Activated naive CD8-positive, alpha-beta T cell treated with anti-CD3 and anti-CD28 coated beads, Interleukin-2, amount 50 U/mL, for 24 hours (primary cell): ENCODE results near the gene TMPRSS6.

Experiments
- ATAC-seq: fragments of 150-1000 bp; cut with Tn5 transposase; one replicate; pipeline ENCODE4 v1.10.0; 2021
- DNase-seq: peaks from one replicate; pipeline ENCODE4 v3.0.0; 2021
- H3K27ac Mint-ChIP-seq: one replicate; pipeline ENCODE4 v1.8.0; 2021; ENCODE audit warnings: mild to moderate bottlenecking, mixed read lengths
- H3K27me3 Mint-ChIP-seq: one replicate; pipeline ENCODE4 v1.8.0; 2021; ENCODE audit warnings: mixed read lengths
- H3K36me3 Mint-ChIP-seq: one replicate; pipeline ENCODE4 v1.8.0; 2021; ENCODE audit warnings: low read depth, mixed read lengths
- H3K4me1 Mint-ChIP-seq: one replicate; pipeline ENCODE4 v1.8.0; 2021; ENCODE audit warnings: mixed read lengths
- H3K4me3 Mint-ChIP-seq: one replicate; pipeline ENCODE4 v1.8.0; 2021; ENCODE audit warnings: mild to moderate bottlenecking, moderate library complexity, mixed read lengths
- H3K9me3 Mint-ChIP-seq: one replicate; pipeline ENCODE4 v1.8.0; 2021; ENCODE audit warnings: mixed read lengths

TMPRSS6 gene

GRCh38 chr22:37109242-37109917, at the start of gene TMPRSS6:
Gene TMPRSS6 (minus strand): TSS chr22:37109713. CDS start chr22:37103417, 6,296 bp downstream.
- DNase-seq: no peak
- Mint-ChIP-seq H3K27ac (no peak within 1 kb of the TSS), H3K27me3 (no peaks in the 10 kb centered on the region), H3K4me1 (peaks cover 3% of the 10 kb centered on the region), H3K4me3 (no peak within 1 kb of the TSS), H3K36me3 (no peaks in the 10 kb centered on the region), H3K9me3 (no peaks in the 10 kb centered on the region)
- no peak for ATAC-seq

GRCh38 chr22:37158963-37159290, 49.4 kb upstream of the TMPRSS6 start:
- H3K4me3 Mint-ChIP-seq: peak overlapping the region; percentile 7
- ATAC-seq: no peak
- H3K27ac Mint-ChIP-seq: peak overlapping the region; percentile 50
- no peaks in the 10 kb centered on the region for H3K36me3 Mint-ChIP-seq
- no peaks in the 10 kb centered on the region for H3K9me3 Mint-ChIP-seq
- DNase-seq: no peak
- H3K27me3 Mint-ChIP-seq: peaks cover 2% of the 10 kb centered on the region
- peaks cover 82% of the 10 kb centered on the region for H3K4me1 Mint-ChIP-seq

GRCh38 chr22:37157516-37158285, 48.2 kb upstream of the TMPRSS6 start:
- no peak for ATAC-seq
- Mint-ChIP-seq H3K4me3 (no peak overlapping the region), H3K9me3 (no peaks in the 10 kb centered on the region), H3K27ac (no peak overlapping the region), H3K27me3 (peaks cover under 1% of the 10 kb centered on the region), H3K4me1 (peaks cover 74% of the 10 kb centered on the region), H3K36me3 (no peaks in the 10 kb centered on the region)
- no peak for DNase-seq

GRCh38 chr22:37156686-37157435, 47.3 kb upstream of the TMPRSS6 start:
- Mint-ChIP-seq H3K4me3 (no peak overlapping the region), H3K4me1 (peaks cover 66% of the 10 kb centered on the region), H3K9me3 (no peaks in the 10 kb centered on the region), H3K27me3 (no peaks in the 10 kb centered on the region), H3K27ac (no peak overlapping the region), H3K36me3 (no peaks in the 10 kb centered on the region)
- DNase-seq (no peak), ATAC-seq (no peak)

GRCh38 chr22:37155971-37156370, 46.5 kb upstream of the TMPRSS6 start:
- ATAC-seq (no peak), DNase-seq (no peak)
- H3K9me3 Mint-ChIP-seq: no peaks in the 10 kb centered on the region
- peaks cover 62% of the 10 kb centered on the region for H3K4me1 Mint-ChIP-seq
- H3K36me3 Mint-ChIP-seq: no peaks in the 10 kb centered on the region
- no peaks in the 10 kb centered on the region for H3K27me3 Mint-ChIP-seq
- H3K4me3 Mint-ChIP-seq: no peak overlapping the region
- peak overlapping the region; percentile 58 for H3K27ac Mint-ChIP-seq

GRCh38 chr22:37154925-37155712, 45.6 kb upstream of the TMPRSS6 start:
- H3K27ac Mint-ChIP-seq: peak overlapping the region; percentile 58
- H3K36me3 Mint-ChIP-seq: no peaks in the 10 kb centered on the region
- peak; percentile 45 for DNase-seq
- peak; percentile 78 for ATAC-seq
- no peak overlapping the region for H3K4me3 Mint-ChIP-seq
- peaks cover 4% of the 10 kb centered on the region for H3K9me3 Mint-ChIP-seq
- H3K4me1 Mint-ChIP-seq: peaks cover 66% of the 10 kb centered on the region
- no peaks in the 10 kb centered on the region for H3K27me3 Mint-ChIP-seq

GRCh38 chr22:37153901-37154300, 44.4 kb upstream of the TMPRSS6 start:
- Mint-ChIP-seq H3K4me3 (no peak overlapping the region), H3K9me3 (peaks cover 4% of the 10 kb centered on the region), H3K27ac (no peak overlapping the region), H3K4me1 (peaks cover 60% of the 10 kb centered on the region), H3K36me3 (no peaks in the 10 kb centered on the region), H3K27me3 (no peaks in the 10 kb centered on the region)
- no peak for DNase-seq
- ATAC-seq: no peak

- H3K36me3 Mint-ChIP-seq: peaks cover 12% of the 10 kb centered on the region
- H3K9me3 Mint-ChIP-seq: peaks cover 4% of the 10 kb centered on the region
- H3K4me1 Mint-ChIP-seq: peaks cover 59% of the 10 kb centered on the region
- no peak overlapping the region for H3K27ac Mint-ChIP-seq
- ATAC-seq (no peak), DNase-seq (no peak)
- H3K27me3 Mint-ChIP-seq: no peaks in the 10 kb centered on the region
- no peak overlapping the region for H3K4me3 Mint-ChIP-seq
These were observed 41.9 kb upstream of the TMPRSS6 start for GRCh38 chr22:37151401-37151800.

- DNase-seq (no peak), ATAC-seq (no peak)
- peaks cover 60% of the 10 kb centered on the region for H3K4me1 Mint-ChIP-seq
- peak overlapping the region; percentile 93 for H3K27ac Mint-ChIP-seq
- peak overlapping the region; percentile 82 for H3K4me3 Mint-ChIP-seq
- peaks cover 19% of the 10 kb centered on the region for H3K36me3 Mint-ChIP-seq
- no peaks in the 10 kb centered on the region for H3K27me3 Mint-ChIP-seq
- H3K9me3 Mint-ChIP-seq: peaks cover 4% of the 10 kb centered on the region
These were observed 41.2 kb upstream of the TMPRSS6 start for GRCh38 chr22:37150701-37151100.

- Mint-ChIP-seq H3K9me3 (peaks cover 4% of the 10 kb centered on the region), H3K4me1 (peaks cover 59% of the 10 kb centered on the region), H3K4me3 (peak overlapping the region; percentile 82), H3K27me3 (no peaks in the 10 kb centered on the region), H3K36me3 (peaks cover 27% of the 10 kb centered on the region), H3K27ac (peak overlapping the region; percentile 93)
- DNase-seq (no peak), ATAC-seq (peak; percentile 10)
These were observed 39.5 kb upstream of the TMPRSS6 start for GRCh38 chr22:37148742-37149665.

GRCh38 chr22:37148031-37148651, 38.6 kb upstream of the TMPRSS6 start:
- Mint-ChIP-seq H3K9me3 (peaks cover 4% of the 10 kb centered on the region), H3K27ac (peak overlapping the region; percentile 93), H3K4me3 (peak overlapping the region; percentile 82), H3K27me3 (no peaks in the 10 kb centered on the region), H3K4me1 (peaks cover 63% of the 10 kb centered on the region), H3K36me3 (peaks cover 34% of the 10 kb centered on the region)
- DNase-seq (peak; percentile 35), ATAC-seq (no peak)

GRCh38 chr22:37147186-37147990, 37.9 kb upstream of the TMPRSS6 start:
- DNase-seq: peak; percentile 37
- Mint-ChIP-seq H3K36me3 (peaks cover 40% of the 10 kb centered on the region), H3K27ac (peak overlapping the region; percentile 93), H3K27me3 (no peaks in the 10 kb centered on the region), H3K4me3 (peak overlapping the region; percentile 82), H3K9me3 (peaks cover 4% of the 10 kb centered on the region), H3K4me1 (peaks cover 68% of the 10 kb centered on the region)
- peak; percentile 4 for ATAC-seq
